DND-41 (cell line): ENCODE data around the gene OR52K1.

ENCODE experiments used
- ATAC-seq: fragments of 200-7000 bp; cut with Tn5 transposase; 3 replicates; pipeline ENCODE4 v1.9.1; 2021; ENCODE audit warnings: low read depth; ENCODE audit not compliant: insufficient read depth
- DNase-seq: peaks from one replicate; pipeline ENCODE4 v3.0.0-alpha.2; 2020
- H2AFZ ChIP-seq: 2 replicates; pipeline ENCODE4 v1.6.0; 2012; ENCODE audit warnings: low read depth, low read length
- H3K27ac ChIP-seq: 2 replicates; pipeline ENCODE4 v1.5.1; 2012; ENCODE audit warnings: low read length, inconsistent platforms
- H3K27me3 ChIP-seq: fragments of 200-600 bp; sonication (generic); 2 replicates; pipeline ENCODE4 v1.6.0; 2012; ENCODE audit warnings: low read length, mild to moderate bottlenecking, inconsistent platforms; ENCODE audit not compliant: insufficient read depth, poor library complexity
- H3K36me3 ChIP-seq: 2 replicates; pipeline ENCODE4 v1.5.1; 2012; ENCODE audit warnings: low read length, inconsistent platforms; ENCODE audit not compliant: insufficient read depth
- H3K4me1 ChIP-seq: 2 replicates; pipeline ENCODE4 v1.5.1; 2012; ENCODE audit warnings: mild to moderate bottlenecking, low read length; ENCODE audit not compliant: insufficient read depth
- H3K4me2 ChIP-seq: 2 replicates; pipeline ENCODE4 v1.6.0; 2012; ENCODE audit warnings: mild to moderate bottlenecking, moderate library complexity, low read length, inconsistent platforms; ENCODE audit not compliant: insufficient read depth
- H3K4me3 ChIP-seq, 2 experiments: fragments of 200-600 bp in 1 of 2; shearing (Covaris generic) in 1 of 2; 2 replicates each; pipeline ENCODE4 v1.5.1; 2012 to 2016; ENCODE audit warnings: inconsistent platforms in 2 of 2, low read length in 2 of 2, mild to moderate bottlenecking in 2 of 2, low read depth in 1 of 2, moderate library complexity in 1 of 2
- H3K79me2 ChIP-seq: 2 replicates; pipeline ENCODE4 v1.6.0; 2012; ENCODE audit warnings: low read length, inconsistent platforms; ENCODE audit not compliant: insufficient read depth
- H3K9ac ChIP-seq: 2 replicates; pipeline ENCODE4 v1.6.0; 2012; ENCODE audit warnings: low read depth, mild to moderate bottlenecking, inconsistent platforms, low read length, moderate library complexity
- H3K9me3 ChIP-seq: 2 replicates; pipeline ENCODE4 v1.5.1; 2012; ENCODE audit warnings: low read length, moderate library complexity, mild to moderate bottlenecking, inconsistent platforms; ENCODE audit not compliant: insufficient read depth, severe bottlenecking
- H4K20me1 ChIP-seq: 2 replicates; pipeline ENCODE4 v1.6.0; 2012; ENCODE audit warnings: low read length; ENCODE audit not compliant: insufficient read depth
- EZH2 ChIP-seq: IDR thresholded peaks from 3 replicates; pipeline ENCODE4 v1.6.1; 2012; ENCODE audit warnings: borderline replicate concordance, low read depth, mild to moderate bottlenecking, moderate library complexity, low read length, inconsistent platforms; ENCODE audit not compliant: severe bottlenecking
- TF ChIP-seq, protein P1 (sequence below): IDR thresholded peaks from 2 replicates; pipeline ENCODE4 v1.5.1; 2012; ENCODE audit warnings: borderline replicate concordance, low read length, moderate library complexity, mild to moderate bottlenecking; ENCODE audit not compliant: poor library complexity, severe bottlenecking; ENCODE audit errors: extremely low read depth

The OR52K1 gene

DNA sequence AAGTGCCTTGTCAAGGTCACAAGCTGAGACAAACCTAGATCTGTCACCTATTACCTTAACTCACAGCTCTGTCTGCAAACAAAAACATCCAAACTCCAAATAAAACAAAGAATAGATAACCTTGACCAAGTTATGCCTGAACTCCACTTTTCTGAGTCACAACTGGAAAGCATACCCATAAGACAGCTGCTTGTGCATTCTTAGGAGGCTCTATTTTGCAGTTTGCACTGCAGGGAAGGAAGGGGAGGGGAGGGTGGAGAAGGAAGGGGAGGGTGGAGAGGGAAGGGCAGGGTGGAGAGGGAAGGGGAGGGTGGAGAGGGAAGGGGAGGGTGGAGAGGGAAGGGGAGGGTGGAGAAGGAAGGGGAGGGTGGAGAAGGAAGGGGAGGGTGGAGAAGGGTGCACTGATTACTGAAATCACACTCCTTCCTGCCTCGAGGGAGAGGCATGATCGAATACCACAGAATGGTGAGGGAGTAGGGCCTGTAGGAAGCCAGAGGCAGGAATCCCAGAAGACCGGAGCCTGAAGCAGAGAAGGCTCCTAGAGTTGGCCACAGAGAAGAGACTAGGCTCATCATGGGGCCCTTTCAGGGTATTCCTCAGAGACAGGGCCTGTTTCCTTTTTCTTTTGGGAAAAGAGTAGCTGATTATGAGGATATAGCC is 39.1 kb upstream of the OR52K1 start:
- peaks cover 15% of the 10 kb centered on the region for H3K27me3 ChIP-seq
- DNase-seq = no peak
- no peak overlapping the region for H3K4me3 ChIP-seq

DNA sequence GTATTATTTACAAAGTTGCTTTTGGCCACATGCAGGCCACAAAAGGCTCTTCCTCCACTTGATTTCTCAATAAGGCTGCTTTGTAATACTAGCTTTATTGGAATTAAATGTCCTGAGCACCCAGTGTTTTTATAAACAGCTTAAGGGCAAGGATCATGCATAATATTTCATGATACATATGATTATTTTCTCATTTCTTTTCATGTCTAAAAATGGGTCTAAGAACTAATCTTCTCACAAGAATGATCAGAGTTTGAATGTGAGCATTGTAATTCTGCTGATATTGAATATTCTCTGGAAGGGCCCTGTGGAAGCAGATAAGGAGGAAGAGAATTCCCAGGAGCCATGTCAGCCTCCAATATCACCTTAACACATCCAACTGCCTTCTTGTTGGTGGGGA is 33.5 kb upstream of the OR52K1 start, which contains the start of gene OR52K2:
TSS of gene OR52K2 (plus strand) at position 301 of the 400 bp plus-strand sequence. CDS start at position 346, 45 bp downstream.
- Histone ChIP-seq H3K36me3 (no peaks in the 10 kb centered on the region), H4K20me1 (no peaks in the 10 kb centered on the region), H3K4me3 (no peak within 1 kb of the TSS), H3K27ac (no peak within 1 kb of the TSS), H3K9ac (no peak within 1 kb of the TSS), H3K4me2 (no peak within 1 kb of the TSS), H3K27me3 (peaks cover 14% of the 10 kb centered on the region), H2AFZ (no peak within 1 kb of the TSS), H3K4me1 (no peaks in the 10 kb centered on the region), H3K9me3 (no peaks in the 10 kb centered on the region), H3K79me2 (no peaks in the 10 kb centered on the region)
- no peak for TF ChIP-seq EZH2
- TF ChIP-seq, protein P1, sequence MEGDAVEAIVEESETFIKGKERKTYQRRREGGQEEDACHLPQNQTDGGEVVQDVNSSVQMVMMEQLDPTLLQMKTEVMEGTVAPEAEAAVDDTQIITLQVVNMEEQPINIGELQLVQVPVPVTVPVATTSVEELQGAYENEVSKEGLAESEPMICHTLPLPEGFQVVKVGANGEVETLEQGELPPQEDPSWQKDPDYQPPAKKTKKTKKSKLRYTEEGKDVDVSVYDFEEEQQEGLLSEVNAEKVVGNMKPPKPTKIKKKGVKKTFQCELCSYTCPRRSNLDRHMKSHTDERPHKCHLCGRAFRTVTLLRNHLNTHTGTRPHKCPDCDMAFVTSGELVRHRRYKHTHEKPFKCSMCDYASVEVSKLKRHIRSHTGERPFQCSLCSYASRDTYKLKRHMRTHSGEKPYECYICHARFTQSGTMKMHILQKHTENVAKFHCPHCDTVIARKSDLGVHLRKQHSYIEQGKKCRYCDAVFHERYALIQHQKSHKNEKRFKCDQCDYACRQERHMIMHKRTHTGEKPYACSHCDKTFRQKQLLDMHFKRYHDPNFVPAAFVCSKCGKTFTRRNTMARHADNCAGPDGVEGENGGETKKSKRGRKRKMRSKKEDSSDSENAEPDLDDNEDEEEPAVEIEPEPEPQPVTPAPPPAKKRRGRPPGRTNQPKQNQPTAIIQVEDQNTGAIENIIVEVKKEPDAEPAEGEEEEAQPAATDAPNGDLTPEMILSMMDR = no peak
- DNase-seq (no peak), ATAC-seq (no peak)

More for the DNA sequence above, 39.1 kb upstream of the OR52K1 start:
- Histone ChIP-seq H3K9me3 (no peaks in the 10 kb centered on the region), H3K79me2 (no peaks in the 10 kb centered on the region), H3K4me2 (no peak overlapping the region), H3K4me1 (no peaks in the 10 kb centered on the region), H3K27ac (no peak overlapping the region), H3K36me3 (no peaks in the 10 kb centered on the region), H4K20me1 (no peaks in the 10 kb centered on the region), H3K9ac (no peak overlapping the region), H2AFZ (no peak overlapping the region)
- ATAC-seq = no peak
- TF ChIP-seq, protein P1 = no peak

DNA sequence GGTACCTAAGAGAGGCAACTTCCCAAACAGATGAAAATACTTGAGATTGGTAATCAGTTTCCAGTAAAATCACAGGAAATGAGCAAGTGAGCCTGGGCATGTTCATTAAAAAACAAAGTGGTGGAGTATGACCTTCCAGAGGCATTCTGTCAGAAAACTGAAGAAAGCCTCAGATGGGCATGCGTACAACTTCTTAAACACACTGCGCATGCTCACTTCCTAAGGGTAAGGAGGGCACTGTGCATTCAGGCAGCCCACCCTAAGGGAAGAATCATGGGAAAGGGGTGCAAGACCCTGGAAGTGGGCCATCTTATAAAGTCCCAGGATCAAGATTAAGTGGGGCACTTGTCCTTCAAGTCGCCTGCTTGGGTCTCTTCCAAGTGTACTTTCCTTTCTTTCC is 29.3 kb upstream of the OR52K1 start:
- no peak for ATAC-seq
- Histone ChIP-seq H3K27me3 (peaks cover 14% of the 10 kb centered on the region), H3K4me1 (no peaks in the 10 kb centered on the region)

More for the DNA sequence above, 29.3 kb upstream of the OR52K1 start:
- H3K79me2 ChIP-seq = no peaks in the 10 kb centered on the region
- no peak overlapping the region for H3K4me2 ChIP-seq
- H3K36me3 ChIP-seq = no peaks in the 10 kb centered on the region
- no peak overlapping the region for H3K27ac ChIP-seq
- TF ChIP-seq, protein P1 = no peak
- TF ChIP-seq EZH2 = no peak
- no peak overlapping the region for H3K4me3 ChIP-seq
- no peaks in the 10 kb centered on the region for H3K9me3 ChIP-seq
- DNase-seq = no peak
- H3K9ac ChIP-seq = no peak overlapping the region
- no peak overlapping the region for H2AFZ ChIP-seq
- H4K20me1 ChIP-seq = no peaks in the 10 kb centered on the region
